Jurkat, Clone E6-1 (cell line): ENCODE results near the gene CAPZA1. TPM values are rescaled to one million over a fixed set of nuclear protein-coding genes. Genes with fewer than 3 reads are reported as not detected.
A peak's percentile ranks its signal among the peaks of the same experiment; 100 is the strongest.
"Not testable (repeated sequence)": the region's sequence is repeated elsewhere in the genome, so short reads cannot be mapped to it uniquely, and the experiment has no call there.

Experiments
- DNase-seq: peaks from one replicate; pipeline ENCODE4 v3.0.0-alpha.2; 2011; ENCODE audit warnings: low read depth, low spot score
- H3K4me3 ChIP-seq: 2 replicates; pipeline ENCODE4 v1.5.1; 2011; ENCODE audit warnings: mild to moderate bottlenecking, low read length, control low read depth, moderate library complexity
- polyA plus RNA-seq: library from polyadenylated mRNA; unstranded; fragments of >200 nt; gene quantifications from one replicate; pipeline ENCODE4 v1.2.1, GENCODE V29; 2012; ENCODE audit warnings: missing spikeins; ENCODE audit not compliant: insufficient read length, insufficient read depth

Gene CAPZA1
- 184 TPM for polyA plus RNA-seq

DNA sequence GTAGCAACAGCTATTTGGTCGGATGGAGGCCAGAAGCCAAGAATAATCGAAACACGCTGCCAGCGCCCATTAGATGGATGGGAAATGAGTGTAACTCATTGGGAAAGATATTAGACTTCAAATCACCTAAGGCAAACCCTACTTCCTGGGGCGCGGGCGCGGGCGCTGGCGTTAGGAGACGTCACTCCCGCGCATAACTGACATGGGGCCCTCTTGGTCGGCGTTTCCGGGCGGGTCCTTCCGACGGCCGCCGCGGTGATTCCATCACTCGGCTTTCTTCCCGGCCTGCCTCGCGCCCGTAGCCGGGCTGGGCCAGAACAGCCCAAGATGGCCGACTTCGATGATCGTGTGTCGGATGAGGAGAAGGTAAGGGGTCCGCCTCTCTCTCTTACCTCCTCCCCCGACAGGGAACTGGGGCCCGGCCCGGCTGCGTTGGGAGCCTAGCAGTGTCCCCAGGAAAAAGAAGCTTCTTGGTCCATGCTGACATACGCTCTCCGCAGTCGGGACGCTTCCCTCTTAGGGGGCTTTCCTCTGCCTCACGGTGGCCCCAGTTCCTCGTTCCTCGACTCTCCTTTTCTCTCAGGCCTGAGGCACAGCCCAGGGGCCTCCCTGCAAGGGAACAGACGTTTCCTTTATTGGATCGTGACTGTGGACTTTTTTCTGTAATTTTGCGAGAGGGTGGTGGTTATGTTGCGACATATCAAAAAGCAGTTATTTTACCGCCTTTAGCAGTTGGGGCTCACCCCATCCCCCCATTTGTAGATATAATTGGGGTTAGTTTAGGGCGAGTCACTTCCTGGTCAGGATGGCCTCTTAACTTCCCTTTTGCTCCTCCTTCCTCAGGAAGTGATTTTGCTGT is at the start of gene CAPZA1:
Gene CAPZA1 (plus strand): TSS at position 315 of the 859 bp plus-strand sequence. CDS start 13 bp downstream, at position 328.
- DNase-seq, result peak; percentile 87
- peak within 1 kb of the TSS; percentile 93 for H3K4me3 ChIP-seq

DNA sequence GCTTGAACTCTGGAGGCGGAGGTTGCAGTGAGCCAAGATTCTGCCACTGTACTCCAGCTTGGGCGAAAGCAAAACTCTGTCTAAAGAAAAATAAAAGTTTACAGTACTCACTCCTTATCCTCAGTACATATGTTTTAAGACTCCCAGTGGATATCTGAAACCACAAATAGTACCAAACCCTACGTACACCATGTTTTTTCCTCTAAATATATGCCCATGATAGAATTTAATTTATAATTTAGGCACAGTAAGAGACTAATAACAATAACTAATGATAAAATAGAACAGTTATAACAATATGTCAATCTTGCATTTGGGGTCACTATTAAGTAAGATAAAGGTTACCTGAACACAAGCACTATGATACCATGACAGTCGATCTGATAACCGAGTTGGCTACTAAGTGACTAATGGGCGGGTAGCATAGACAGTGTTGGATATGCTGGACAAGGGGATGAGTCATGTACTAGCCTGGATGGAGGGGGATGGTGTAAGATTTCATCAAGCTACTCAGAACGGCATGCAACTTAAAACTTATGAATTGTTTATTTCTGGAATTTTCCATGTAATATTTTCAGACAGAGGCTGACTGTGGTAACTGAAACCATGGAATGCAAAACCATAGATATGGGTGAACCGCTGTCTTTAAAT is 44.4 kb upstream of the CAPZA1 start:
- no peak overlapping the region for H3K4me3 ChIP-seq
- DNase-seq, result no peak

DNA sequence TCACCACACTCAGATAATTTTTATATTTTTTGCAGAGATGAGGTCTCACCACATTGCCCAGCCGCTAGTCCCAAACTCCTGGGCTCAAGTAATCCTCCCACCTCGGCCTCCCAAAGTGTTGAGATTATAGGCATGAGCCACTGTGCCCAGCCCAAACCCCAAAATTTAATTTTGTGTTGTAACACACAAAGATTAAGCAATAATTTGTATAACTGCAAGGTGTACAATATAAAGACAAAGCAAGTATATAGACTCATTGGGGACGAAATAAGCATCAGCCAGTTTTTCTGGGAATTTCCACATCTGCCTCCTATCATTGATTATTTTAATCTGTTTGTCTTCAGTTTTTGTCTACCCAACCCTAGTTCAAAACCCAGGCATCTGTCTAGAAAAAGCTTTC is 43.4 kb upstream of the CAPZA1 start:
- H3K4me3 ChIP-seq, result no peak overlapping the region

DNA sequence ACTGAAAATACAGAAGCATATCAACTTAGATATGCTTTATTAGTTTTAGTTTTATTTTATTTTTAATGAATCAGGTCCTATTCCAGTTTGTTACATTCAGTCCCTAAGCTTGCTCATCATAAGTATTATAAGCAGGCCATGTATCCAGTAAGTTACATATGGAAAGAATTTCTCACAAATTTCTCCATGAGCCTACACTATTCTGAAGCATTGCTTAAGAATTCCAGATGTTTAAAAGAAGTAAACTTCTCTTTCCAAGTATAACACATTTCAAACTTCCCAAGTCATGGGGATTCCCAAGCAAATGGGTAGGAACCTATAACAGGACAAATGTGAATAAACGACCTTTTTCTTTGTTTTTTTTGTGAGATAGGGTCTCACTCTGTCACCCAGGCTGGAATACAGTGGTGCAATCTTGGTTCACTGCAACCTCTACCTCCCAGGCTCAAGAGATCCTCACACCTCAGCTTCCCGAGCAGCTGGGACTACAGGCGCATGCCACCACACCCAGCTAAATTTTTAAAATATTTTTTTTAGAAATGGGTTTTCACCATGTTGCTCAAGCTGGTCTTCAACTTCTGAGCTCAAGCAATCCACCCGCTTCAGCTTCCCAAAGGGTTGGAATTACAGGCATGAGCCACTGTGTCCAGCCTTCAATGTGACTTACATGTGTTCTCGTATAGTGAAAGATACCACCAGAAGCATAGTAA is 39.7 kb upstream of the CAPZA1 start:
- no peak overlapping the region for H3K4me3 ChIP-seq
- no peak for DNase-seq

More for the DNA sequence above, 43.4 kb upstream of the CAPZA1 start:
- no peak for DNase-seq

DNA sequence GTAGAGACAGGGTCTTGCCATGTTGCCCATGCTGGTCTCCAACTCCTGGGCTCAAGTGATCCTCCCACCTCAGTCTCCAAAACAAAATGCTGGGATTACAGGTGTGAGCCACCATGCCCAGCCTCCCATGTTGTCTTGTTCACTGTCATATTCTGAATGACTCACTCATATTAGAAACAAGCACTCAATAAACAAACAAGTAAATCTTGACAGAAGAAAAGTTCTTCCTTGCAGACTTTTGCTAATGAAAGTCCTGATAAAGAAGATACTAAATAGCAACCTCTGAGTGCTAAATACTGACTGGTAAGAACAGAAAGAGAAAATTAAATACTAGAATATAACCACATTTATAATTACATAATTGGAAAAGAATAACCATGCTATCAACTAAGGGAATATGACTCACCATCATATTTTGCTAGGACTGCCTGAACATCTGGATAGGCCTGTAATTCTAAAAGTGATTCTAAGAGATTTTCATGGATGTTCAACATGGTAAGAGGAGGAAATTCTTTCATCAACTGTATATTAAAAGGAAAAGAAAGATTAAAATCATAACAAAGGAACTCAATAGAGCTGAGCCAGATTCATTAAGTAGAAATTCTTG is 37.9 kb upstream of the CAPZA1 start:
- H3K4me3 ChIP-seq, result no peak overlapping the region
- DNase-seq, result no peak

DNA sequence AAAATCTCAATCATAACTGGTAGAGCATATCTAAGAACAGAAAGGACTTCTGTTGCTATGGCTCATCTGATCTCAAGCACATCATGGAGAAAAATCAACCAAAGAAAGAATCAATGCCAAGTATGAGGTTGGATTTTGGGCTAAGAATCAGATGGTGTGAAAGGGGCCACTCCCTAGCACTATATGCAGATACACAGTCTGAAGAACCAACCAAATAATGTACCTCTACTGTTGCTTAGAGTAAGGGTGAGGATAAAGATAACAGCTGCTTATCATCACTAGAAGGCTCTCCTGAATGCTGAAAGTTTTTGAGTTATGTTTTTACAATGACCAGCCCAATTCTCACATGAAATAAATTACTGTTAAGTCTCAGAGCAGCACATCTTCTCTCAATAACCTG is 36.3 kb upstream of the CAPZA1 start:
- H3K4me3 ChIP-seq, result no peak overlapping the region
- DNase-seq, result no peak

DNA sequence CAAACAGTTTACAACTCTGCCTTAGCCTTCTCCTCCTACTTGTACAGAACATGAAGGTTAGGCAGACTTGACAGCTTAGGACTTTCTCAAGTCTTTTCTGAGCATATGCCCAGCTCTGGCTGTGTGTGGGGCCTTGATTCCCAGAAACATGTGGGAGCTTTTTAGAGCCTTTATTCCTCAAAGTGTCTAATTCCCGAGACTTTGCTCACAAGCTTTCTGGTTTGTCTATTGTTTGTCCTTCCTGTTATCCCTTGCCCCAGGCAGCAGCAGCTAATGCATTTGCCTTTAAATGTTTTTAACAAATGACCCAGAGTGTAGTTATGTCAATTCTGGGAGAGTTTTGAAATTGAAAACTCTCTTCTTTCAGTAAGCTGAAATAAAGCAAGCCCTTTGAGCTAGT is 29.9 kb upstream of the CAPZA1 start:
- no peak overlapping the region for H3K4me3 ChIP-seq
- no peak for DNase-seq

DNA sequence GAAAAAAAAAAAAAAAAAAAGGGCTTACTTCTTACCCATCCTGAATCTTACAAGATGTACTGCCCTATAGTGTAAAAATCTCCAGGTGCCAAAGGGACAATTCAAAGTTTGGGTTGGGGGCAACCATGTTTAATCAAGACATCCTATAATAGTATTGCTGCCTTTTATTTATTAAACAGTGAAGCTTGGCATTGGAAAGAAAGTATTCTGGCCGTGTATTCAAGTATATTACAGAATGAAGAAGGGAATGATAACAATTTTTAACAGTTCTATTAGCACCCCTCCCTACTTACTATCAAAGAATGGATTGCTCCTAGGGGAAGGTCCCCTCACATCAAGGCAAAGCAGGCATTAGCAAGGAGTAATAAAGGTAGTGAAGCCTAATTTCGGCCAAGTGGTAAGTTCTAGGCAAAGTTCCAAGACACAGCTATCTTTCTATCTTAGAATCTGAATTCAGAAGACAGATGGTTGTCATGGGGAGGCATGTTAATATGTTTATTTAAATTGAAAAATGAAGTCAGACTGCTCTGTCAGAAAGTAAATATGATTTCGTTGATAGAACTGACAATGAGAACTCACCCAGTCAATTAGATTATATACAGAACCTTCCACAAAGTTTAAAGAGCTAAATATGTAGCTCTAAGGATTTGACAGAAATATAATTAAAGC is 25.3 kb upstream of the CAPZA1 start:
- no peak for DNase-seq

DNA sequence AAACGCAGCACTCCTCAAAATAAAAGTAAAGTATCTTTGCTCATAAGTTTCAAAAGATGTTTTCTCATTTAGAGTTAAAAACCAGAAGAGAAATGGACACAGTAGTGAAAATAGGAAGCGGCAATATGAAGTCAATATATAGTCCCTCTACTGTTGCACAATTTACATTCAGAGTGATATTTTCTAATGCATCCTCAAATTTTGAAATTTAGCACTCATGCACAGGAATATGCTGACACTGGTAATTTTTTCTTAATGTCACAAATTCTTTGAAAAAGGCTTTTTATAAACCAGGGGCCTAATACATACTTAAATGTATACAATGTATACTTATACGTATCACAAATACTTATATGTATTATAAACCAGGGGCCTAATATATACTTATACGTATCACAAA is 20.2 kb upstream of the CAPZA1 start:
- DNase-seq, result no peak
- no peak overlapping the region for H3K4me3 ChIP-seq

More for the DNA sequence above, 25.3 kb upstream of the CAPZA1 start:
- H3K4me3 ChIP-seq, result no peak overlapping the region

DNA sequence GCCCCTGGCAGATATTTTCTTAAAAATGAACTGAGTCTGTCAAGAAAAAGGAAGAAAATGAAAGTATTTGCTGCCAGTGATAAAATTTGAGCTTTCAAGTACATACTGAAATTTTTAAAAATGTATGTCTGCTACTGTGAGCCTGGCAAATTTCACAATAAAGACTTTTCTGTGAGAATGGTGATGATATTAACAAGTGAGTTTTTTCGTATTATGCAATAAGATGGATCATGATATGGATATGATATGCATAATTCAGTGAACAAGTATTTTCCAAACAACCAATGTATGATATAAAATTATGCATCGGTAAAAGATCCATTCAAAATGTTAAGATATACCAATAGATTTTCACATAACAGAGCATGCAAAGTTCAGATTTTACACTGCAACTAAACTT is 16.6 kb upstream of the CAPZA1 start:
- no peak overlapping the region for H3K4me3 ChIP-seq
- DNase-seq, result no peak

DNA sequence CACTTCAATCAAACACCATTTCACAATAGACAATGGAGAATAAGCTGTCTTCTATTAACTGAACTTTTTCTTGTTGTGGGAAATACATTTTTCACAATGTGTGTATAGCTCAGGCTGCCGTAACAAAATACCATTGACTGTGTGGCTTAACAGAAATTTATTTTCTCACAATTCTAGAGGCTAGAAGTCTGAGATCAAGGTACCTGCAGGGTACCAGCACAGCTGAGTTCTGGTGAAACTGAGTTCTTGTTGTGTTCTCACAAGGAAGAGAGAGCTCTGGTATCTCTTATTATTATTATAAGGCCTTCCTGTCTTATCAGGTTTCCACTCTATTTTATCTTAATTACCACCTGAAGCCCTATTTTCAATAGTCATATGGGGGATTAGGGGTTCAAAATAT is 16.1 kb upstream of the CAPZA1 start:
- no peak for DNase-seq
- H3K4me3 ChIP-seq, result no peak overlapping the region

DNA sequence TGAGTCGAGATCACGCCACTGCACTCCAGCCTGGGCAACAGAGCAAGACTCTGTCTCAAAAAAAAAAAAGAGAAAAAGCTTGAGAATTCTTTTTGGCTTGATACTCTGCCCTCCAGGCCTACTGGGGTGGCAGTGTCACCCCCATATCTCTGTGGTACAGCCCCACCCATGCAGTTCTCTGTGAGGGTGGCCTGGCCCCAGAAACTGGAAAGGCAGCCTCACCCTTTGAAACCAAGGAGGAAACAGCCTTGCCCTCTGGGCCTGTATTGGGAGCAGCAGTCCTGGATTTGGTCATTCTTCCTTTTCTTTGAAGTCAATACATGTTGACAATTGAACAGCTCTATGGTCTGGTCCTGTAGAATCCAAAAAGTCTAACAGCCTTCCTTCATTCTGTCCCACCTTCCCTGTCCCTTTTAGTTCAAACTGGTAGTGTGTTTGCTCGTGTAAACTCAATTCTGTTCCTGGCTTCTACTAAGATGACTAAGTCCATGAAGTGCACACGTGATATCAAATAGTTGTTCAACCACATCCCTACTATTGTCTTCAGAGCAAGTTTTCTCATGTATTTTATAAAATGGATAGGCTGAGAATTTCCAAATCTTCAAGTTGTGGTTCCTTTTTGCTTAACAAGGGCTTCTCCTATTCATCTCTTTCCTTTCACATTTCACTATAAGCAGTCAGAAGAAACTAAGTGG is 13.9 kb upstream of the CAPZA1 start:
- no peak for DNase-seq

DNA sequence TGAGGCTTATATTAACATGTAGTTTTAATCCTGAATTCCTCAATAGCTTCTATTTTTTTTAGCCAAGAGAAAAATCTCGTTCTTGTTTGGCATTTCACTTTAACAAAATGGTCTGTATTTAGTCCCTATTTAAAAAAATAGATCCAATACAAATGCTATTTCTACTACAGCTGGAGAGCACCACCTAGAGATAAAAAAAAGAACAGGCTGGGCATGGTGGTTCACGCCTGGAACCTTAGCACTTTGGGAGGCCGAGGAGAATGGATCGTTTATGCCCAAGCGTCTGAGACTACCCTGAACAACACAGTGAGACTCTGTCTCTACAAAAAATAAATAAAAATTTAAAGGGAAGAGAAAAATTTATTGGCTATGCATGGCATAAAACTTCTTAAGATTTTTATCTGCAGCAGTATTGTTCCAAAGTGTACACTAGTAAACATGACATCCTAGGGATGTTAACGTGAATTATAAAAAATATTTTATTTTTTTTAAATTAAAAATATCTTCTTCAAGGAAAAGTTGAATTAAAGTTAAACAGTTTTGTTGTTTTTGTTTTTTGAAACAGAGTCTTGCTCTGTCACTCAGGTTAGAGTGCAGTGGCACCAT is 5.1 kb upstream of the CAPZA1 start:
- H3K4me3 ChIP-seq, result no peak overlapping the region
- DNase-seq, result peak; percentile 39

More for the DNA sequence above, 13.9 kb upstream of the CAPZA1 start:
- no peak overlapping the region for H3K4me3 ChIP-seq

DNA sequence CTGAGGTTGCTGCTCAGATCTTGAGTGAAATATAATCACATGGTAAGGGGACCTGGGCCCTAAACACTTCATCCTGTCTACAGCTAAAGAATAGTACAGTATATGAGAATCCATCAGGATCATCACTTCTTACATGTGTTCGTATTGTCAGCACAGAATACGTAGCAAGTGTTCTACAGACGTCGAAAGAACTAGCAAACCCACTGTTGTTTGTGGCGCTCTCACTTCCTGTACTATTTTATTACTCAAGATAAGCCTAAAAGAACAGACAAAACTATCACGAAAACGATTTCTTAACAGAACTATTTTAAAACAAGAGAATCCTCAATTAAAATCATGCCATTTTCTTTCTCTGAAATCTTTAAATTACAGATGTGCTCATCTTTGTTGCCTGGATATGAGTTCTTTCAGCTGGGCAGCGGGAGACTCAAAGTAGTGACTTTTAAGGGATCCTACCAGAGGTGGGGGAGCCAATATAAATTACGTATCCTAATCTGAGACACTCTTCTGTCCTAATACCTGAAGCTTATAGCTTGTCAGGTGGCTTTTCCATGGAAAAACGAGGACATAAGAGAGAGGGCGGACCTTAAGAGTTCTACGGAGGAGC is 1.4 kb upstream of the CAPZA1 start:
- DNase-seq, result peak; percentile 64
- peak overlapping the region; percentile 93 for H3K4me3 ChIP-seq

DNA sequence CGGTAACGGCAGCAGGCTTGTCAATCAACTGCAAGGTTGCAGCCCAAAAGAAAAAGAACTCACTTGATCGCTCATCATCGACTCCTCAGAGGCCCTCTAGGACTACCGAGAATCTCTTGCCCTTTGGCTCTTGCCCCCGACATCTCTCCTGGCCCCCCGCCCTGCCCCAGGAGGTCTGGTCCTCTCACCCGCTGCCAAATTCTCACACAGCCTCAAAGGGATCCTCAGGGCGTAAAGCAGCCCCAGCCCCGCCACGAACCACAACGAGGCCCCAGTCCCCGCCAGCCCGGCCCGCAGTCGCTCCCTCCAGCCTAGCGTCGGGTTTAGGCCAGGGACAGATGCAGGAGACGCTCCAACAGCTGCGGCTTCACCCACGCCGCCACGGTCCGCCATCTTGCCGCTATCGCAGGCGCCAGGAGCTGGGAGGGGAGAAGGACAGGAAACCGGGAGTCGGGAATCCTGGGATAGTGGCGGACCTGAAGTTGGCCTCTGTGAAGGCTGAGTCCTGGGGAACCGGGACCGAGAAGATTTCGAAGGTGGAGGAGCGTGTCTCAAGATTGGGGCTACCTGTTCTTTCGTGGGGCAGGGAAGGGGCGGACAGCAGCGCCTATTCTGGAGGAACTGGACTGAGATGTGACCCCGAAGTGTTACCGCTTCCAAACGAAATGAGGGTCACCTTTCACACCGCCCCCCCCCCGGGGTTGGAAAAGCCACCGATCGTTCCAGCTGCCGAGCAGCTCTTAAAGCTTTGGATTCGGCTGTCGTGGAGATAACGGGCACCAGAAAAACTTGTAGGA is 713 bp upstream of the CAPZA1 start, which contains the start of gene ST7L:
Gene ST7L (minus strand): TSS at position 421 of the 797 bp plus-strand sequence. CDS start 28 bp downstream, at position 393.
- peak within 1 kb of the TSS; percentile 93 for H3K4me3 ChIP-seq
- peak; percentile 59 for DNase-seq

DNA sequence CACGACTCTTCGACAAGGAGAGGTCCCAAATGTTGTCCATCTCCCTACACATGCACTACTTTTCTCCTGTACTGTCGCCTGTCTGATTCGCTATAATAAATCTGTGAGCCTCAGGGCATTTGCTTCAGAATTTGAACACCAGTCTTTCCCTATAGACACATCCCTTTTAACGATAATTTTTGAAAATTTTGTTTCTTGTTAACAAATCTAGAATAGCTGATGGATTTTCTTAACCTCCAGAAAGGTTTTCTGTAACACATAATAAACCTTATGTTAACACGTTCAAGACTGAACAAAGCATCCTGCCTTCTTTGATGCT is 704 bp downstream of the CAPZA1 start:
- DNase-seq, result no peak
- H3K4me3 ChIP-seq, result peak overlapping the region; percentile 93

DNA sequence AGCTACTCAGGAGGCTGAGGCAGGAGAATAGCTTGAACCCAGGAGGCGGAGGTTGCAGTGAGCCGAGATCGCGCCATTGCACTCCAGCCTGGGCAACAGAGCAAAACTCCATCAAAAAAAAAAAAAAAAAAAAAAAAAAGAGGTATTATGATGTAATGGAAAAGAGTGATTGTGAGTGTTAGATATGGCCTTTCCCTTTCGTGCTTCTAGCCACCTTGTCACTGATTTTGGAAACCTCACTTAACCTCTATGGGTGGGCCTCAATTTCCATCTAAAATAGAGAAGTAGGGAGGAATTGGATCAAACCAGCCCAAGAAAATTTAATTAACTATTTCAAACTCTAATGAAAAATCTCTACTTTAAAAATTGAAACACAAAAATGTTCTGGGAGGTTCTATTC is 4.9 kb downstream of the CAPZA1 start:
- DNase-seq, H3K4me3 ChIP-seq: not testable (repeated sequence)
